PFSK-1 (cell line): ENCODE measurements around the gene SORBS1.

Experiments used
- FOXP2 ChIP-seq: optimal IDR thresholded peaks from 2 replicates; pipeline ENCODE3; 2011; ENCODE audit warnings: borderline replicate concordance, control low read depth, inconsistent platforms; ENCODE audit not compliant: insufficient read depth; ENCODE audit errors: extremely low read length, extremely low read depth
- POLR2AphosphoS5 ChIP-seq: IDR thresholded peaks from 2 replicates; pipeline ENCODE4 v1.6.1; 2012; ENCODE audit warnings: low read depth, mild to moderate bottlenecking, control low read depth, low read length, moderate library complexity
- SIN3A ChIP-seq: IDR thresholded peaks from 2 replicates; pipeline ENCODE4 v1.6.1; 2012; ENCODE audit warnings: mild to moderate bottlenecking, low read length, moderate library complexity, borderline replicate concordance; ENCODE audit not compliant: insufficient read depth
- TAF1 ChIP-seq: IDR thresholded peaks from 2 replicates; pipeline ENCODE4 v1.6.1; 2012; ENCODE audit warnings: low read length, control low read depth, borderline replicate concordance; ENCODE audit not compliant: insufficient read depth
- TF ChIP-seq, protein P1 (sequence below), 2 experiments: IDR thresholded peaks; 2 replicates each; pipeline versions ENCODE4 v1.6.1 to v1.8.0; 2011 to 2012; ENCODE audit warnings: low read depth in 2 of 2, low read length in 2 of 2, control low read depth in 1 of 2, inconsistent platforms in 1 of 2, mild to moderate bottlenecking in 1 of 2, moderate library complexity in 1 of 2; ENCODE audit not compliant: insufficient read depth in 1 of 2

DNA sequence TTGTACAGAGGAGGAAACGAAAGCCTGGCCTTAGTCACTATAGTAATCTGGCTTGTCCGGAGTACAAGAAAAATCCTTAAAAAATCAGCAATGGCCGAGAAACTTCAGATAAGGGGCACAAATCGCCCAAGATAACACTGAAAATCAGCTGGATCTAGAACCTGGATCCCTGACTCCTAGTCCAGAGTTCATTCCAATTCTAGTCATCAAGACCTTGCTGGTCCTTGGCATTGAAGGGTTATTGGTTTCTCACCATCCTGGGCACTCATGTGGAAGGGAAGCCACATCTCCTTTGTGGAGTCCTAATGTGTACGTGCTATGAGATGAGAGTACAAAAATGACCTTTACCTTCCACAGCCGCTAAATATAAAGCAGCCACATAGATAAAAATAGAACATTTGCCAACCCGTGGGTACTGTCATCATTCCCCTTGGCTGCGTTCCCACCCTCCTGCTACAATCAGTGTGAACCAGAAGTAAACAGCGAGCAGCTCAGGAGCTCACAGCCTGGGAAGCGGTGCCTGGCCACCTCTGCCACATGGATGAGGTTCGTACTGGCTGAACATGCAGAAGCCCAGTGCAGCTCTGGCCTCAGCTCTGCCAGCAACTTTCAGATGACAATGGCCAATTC is 154.4 kb downstream of the SORBS1 start:
- TF ChIP-seq POLR2AphosphoS5 = no peak
- TF ChIP-seq, protein P1, sequence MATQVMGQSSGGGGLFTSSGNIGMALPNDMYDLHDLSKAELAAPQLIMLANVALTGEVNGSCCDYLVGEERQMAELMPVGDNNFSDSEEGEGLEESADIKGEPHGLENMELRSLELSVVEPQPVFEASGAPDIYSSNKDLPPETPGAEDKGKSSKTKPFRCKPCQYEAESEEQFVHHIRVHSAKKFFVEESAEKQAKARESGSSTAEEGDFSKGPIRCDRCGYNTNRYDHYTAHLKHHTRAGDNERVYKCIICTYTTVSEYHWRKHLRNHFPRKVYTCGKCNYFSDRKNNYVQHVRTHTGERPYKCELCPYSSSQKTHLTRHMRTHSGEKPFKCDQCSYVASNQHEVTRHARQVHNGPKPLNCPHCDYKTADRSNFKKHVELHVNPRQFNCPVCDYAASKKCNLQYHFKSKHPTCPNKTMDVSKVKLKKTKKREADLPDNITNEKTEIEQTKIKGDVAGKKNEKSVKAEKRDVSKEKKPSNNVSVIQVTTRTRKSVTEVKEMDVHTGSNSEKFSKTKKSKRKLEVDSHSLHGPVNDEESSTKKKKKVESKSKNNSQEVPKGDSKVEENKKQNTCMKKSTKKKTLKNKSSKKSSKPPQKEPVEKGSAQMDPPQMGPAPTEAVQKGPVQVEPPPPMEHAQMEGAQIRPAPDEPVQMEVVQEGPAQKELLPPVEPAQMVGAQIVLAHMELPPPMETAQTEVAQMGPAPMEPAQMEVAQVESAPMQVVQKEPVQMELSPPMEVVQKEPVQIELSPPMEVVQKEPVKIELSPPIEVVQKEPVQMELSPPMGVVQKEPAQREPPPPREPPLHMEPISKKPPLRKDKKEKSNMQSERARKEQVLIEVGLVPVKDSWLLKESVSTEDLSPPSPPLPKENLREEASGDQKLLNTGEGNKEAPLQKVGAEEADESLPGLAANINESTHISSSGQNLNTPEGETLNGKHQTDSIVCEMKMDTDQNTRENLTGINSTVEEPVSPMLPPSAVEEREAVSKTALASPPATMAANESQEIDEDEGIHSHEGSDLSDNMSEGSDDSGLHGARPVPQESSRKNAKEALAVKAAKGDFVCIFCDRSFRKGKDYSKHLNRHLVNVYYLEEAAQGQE (IDR thresholded peaks at IDR 0.05; ENCODE audit: insufficient read depth in 1 of 2, low read depth in 2 of 2, low read length in 2 of 2) = no peak
- TF ChIP-seq TAF1 = no peak
- TF ChIP-seq SIN3A = no peak
- no peak for TF ChIP-seq FOXP2
